ENCODE measurements around the gene FDXACB1. TPM values are rescaled to one million over a fixed set of nuclear protein-coding genes. Genes with fewer than 3 reads are reported as not detected.
A peak's percentile ranks its signal among the peaks of the same experiment; 100 is the strongest.

FDXACB1 gene
- total RNA-seq, 1 experiment from 2014 or later, result 1.0 TPM

- BruUV-seq (replicated peaks), result no TSS peak
- no peak overlapping the region for H3K4me3 Mint-ChIP-seq (ENCODE audit: unreplicated experiment)
- no peak for DNase-seq (ENCODE audit: unreplicated experiment)
- no peaks in the 10 kb centered on the region for H3K9me3 Mint-ChIP-seq (ENCODE audit: unreplicated experiment)
- H3K27me3 Mint-ChIP-seq (ENCODE audit: insufficient read depth, unreplicated experiment), result no peaks in the 10 kb centered on the region
- peaks cover 54% of the 10 kb centered on the region for H3K36me3 Mint-ChIP-seq (ENCODE audit: insufficient read depth, unreplicated experiment)
- intact Hi-C loops (cut with micrococcal nuclease), result no loop called here
- no peak overlapping the region for H3K27ac Mint-ChIP-seq (ENCODE audit: low read depth, unreplicated experiment)
- TF ChIP-seq CTCF (IDR thresholded peaks at IDR 0.05; ENCODE audit: unreplicated experiment), result no peak
- H3K4me1 Mint-ChIP-seq (ENCODE audit: insufficient read depth, unreplicated experiment), result no peaks in the 10 kb centered on the region
- ChIA-PET POLR2A (interaction anchor here (0.6 kb wide), 1 partner anchor 283 kb away, joined by 3 read pairs; no protein-coding TSS in a partner anchor), CTCF (interaction anchor here (0.5 to 2.3 kb wide), 8 partner anchors 8 to 263 kb away, joined by 3 to 8 read pairs (median 3); no protein-coding TSS in a partner anchor)
These were observed 29.3 kb downstream of the FDXACB1 start for GRCh38 chr11:111849631-111850030.

- peak; percentile 62 for DNase-seq (ENCODE audit: unreplicated experiment)
- Mint-ChIP-seq H3K27me3 (ENCODE audit: insufficient read depth, unreplicated experiment) (no peaks in the 10 kb centered on the region), H3K36me3 (ENCODE audit: insufficient read depth, unreplicated experiment) (peaks cover 44% of the 10 kb centered on the region), H3K9me3 (ENCODE audit: unreplicated experiment) (no peaks in the 10 kb centered on the region), H3K27ac (ENCODE audit: low read depth, unreplicated experiment) (no peak overlapping the region), H3K4me1 (ENCODE audit: insufficient read depth, unreplicated experiment) (no peaks in the 10 kb centered on the region), H3K4me3 (ENCODE audit: unreplicated experiment) (no peak overlapping the region)
- no TSS peak for BruUV-seq (replicated peaks)
- ChIA-PET CTCF (interaction anchor here (0.6 to 1.0 kb wide), 5 partner anchors 192 to 392 kb away, joined by 3 to 4 read pairs (median 3); no protein-coding TSS in a partner anchor), POLR2A (interaction anchor here (1.7 kb wide), 1 partner anchor 24 kb away, joined by 4 read pairs; no protein-coding TSS in a partner anchor)
- intact Hi-C loops (cut with micrococcal nuclease), result no loop called here
- TF ChIP-seq CTCF (IDR thresholded peaks at IDR 0.05; ENCODE audit: unreplicated experiment), result no peak
These were observed 32.3 kb downstream of the FDXACB1 start for GRCh38 chr11:111846636-111847035.

- CTCF ChIA-PET, result interaction anchor here (0.6 to 2.2 kb wide), 6 partner anchors 192 to 391 kb away, joined by 3 to 8 read pairs (median 3); no protein-coding TSS in a partner anchor
- Mint-ChIP-seq H3K4me1 (ENCODE audit: insufficient read depth, unreplicated experiment) (no peaks in the 10 kb centered on the region), H3K9me3 (ENCODE audit: unreplicated experiment) (no peaks in the 10 kb centered on the region), H3K27ac (ENCODE audit: low read depth, unreplicated experiment) (no peak overlapping the region), H3K36me3 (ENCODE audit: insufficient read depth, unreplicated experiment) (peaks cover 47% of the 10 kb centered on the region), H3K27me3 (ENCODE audit: insufficient read depth, unreplicated experiment) (no peaks in the 10 kb centered on the region), H3K4me3 (ENCODE audit: unreplicated experiment) (no peak overlapping the region)
- BruUV-seq (replicated peaks), result no TSS peak
- peak; percentile 80 for DNase-seq (ENCODE audit: unreplicated experiment)
- intact Hi-C loops (cut with micrococcal nuclease), result no loop called here
- no peak for TF ChIP-seq CTCF (IDR thresholded peaks at IDR 0.05; ENCODE audit: unreplicated experiment)
- POLR2A ChIA-PET, result interaction anchor here (0.7 to 1.7 kb wide), 2 partner anchors 24 to 79 kb away, joined by 4 read pairs; no protein-coding TSS in a partner anchor
These were observed 32.9 kb downstream of the FDXACB1 start for GRCh38 chr11:111846063-111846462.

- H3K27me3 Mint-ChIP-seq (ENCODE audit: insufficient read depth, unreplicated experiment), result no peaks in the 10 kb centered on the region
These were observed 33.5 kb downstream of the FDXACB1 start for GRCh38 chr11:111845276-111846028.

More at GRCh38 chr11:111845276-111846028, 33.5 kb downstream of the FDXACB1 start:
- Mint-ChIP-seq H3K27ac (ENCODE audit: low read depth, unreplicated experiment) (no peak overlapping the region), H3K9me3 (ENCODE audit: unreplicated experiment) (no peaks in the 10 kb centered on the region), H3K36me3 (ENCODE audit: insufficient read depth, unreplicated experiment) (peaks cover 51% of the 10 kb centered on the region), H3K4me3 (ENCODE audit: unreplicated experiment) (no peak overlapping the region), H3K4me1 (ENCODE audit: insufficient read depth, unreplicated experiment) (no peaks in the 10 kb centered on the region)
- no TSS peak for BruUV-seq (replicated peaks)
- TF ChIP-seq CTCF (IDR thresholded peaks at IDR 0.05; ENCODE audit: unreplicated experiment), result no peak
- intact Hi-C loops (cut with micrococcal nuclease), result no loop called here
- ChIA-PET POLR2A (interaction anchor here (0.6 to 1.7 kb wide), 3 partner anchors 13 to 78 kb away, joined by 3 to 4 read pairs (median 4); no protein-coding TSS in a partner anchor), CTCF (interaction anchor here (0.9 to 2.2 kb wide), 6 partner anchors 12 to 390 kb away, joined by 3 to 8 read pairs (median 4); no protein-coding TSS in a partner anchor)
- DNase-seq (ENCODE audit: unreplicated experiment), result peak; percentile 70
